GM21447 (cell line): ENCODE measurements around the gene GRAPL.
"Not testable (repeated sequence)": the region's sequence is repeated elsewhere in the genome, so short reads cannot be mapped to it uniquely, and the experiment has no call there.

Experiments
- ATAC-seq: cut with Tn5 transposase; IDR thresholded peaks from one replicate; pipeline ENCODE4 v1.9.1; 2021; ENCODE audit not compliant: unreplicated experiment

GRAPL gene

DNA sequence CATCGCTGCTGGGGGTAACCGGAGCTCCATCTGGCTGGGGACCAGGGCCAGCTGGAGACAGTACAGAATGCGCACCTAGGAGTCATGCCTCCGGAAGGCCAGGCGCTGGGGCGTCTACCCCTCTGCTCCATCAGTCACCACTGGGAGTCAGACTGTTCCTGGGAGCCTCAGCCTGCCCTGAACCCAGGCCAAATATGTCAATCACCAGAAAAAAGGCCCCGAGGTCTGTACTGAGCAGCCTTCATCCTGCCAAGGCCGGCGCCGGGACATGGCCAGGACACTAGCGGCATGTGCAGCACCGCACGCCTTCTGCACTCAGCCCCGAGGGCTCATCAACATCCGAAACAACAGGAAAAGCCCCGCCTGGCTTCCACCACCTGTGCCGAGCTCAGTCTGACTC, 8.7 kb downstream of the GRAPL start:
- ATAC-seq: not testable (repeated sequence)

GRCh38 chr17:19136605-19137004, 9.2 kb downstream of the GRAPL start:
- not testable (repeated sequence) for ATAC-seq

DNA sequence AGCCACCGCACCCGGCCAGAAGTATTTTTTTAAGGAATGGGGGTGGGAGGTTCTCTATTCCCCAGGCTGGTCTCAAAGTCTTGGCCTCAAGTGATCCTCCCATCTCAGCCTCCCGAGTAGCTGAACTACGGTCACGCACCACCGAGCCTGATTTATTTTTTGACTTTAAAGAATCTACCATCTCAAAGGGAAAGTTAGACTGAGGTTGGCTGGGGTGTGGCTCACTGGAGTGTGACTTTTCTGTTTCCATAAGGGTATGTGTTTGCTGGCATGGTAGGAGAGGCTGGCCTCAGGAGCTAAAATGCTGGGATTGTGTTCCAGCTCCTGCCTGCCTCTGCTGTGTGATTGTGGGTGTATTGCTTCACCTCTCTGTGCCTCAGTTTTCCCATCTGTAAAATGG, 10.6 kb downstream of the GRAPL start:
- not testable (repeated sequence) for ATAC-seq

GRCh38 chr17:19141366-19142155, 14.2 kb downstream of the GRAPL start:
- ATAC-seq: peak; percentile 36

- not testable (repeated sequence) for ATAC-seq
Measured at GRCh38 chr17:19142419-19142818, 15.0 kb downstream of the GRAPL start.

DNA sequence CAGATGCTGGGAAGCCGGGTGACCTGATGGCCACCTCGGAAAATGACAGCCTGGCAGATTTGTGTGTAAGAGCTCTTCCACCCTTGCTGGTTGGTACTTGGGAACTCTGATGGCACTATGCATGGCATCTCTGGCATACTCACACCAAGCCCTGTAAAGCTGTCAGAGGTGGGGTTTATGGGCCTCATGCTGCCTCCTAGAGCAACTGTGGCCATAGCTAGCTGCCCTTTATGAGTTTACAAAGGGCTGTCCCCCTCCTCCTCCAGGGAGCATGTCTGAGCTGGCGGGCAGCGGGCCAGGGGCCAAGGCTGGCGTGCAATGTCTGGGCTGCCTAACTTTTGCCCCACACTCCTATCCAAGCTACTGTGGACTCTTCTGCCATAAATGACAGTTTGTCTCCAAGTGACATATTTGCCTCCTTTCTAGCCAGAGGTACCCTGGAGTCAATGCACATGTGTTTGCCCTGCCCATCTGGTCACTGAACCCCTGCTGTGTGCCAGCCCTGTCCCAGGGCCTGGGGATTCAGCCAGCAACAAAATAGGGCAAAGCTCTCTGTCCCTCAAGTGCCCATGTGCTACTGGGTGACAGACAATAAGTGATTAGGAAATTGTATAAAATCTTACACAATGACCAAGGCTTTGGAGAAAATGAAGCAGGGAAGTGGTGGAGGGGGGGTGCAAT, 15.8 kb downstream of the GRAPL start:
- not testable (repeated sequence) for ATAC-seq

DNA sequence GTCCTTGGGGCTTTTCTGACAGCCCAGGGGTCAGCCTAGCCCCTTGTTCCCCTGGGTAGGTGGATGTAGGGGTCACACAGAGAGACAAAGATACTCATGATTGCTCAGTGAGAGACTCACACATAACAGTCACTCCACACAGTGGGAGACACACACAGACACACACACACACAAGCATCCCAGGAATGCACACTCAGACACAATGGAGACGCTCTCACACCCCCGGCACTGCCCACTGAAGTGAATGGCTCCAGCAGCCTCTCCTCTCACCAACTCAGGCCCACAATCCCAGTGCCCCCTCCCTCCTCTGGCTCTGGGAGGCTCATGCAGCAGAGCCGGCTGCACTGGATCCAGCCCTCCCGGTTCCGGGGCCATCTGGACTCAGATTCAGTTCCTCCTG, 17.0 kb downstream of the GRAPL start:
- not testable (repeated sequence) for ATAC-seq

DNA sequence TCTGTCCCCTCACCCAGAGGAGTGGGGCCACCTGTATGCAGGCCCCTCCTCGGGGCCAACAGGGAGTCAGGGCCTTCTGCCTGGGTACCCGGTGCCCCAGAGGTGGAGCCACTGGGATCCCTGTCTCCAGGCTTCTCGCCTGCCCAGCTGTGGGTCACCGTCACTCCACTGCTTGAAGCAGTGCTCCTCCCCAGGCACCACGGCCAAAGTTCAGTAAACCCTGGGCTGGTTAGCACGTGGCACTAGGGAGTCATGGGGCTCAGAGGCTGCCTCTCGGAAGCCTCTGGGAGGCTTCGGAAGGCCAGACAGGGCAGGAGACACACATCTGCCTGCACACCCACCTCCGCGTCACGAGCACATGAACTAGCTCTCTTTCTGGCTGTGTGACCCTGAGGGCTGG, 18.1 kb downstream of the GRAPL start:
- ATAC-seq: not testable (repeated sequence)

DNA sequence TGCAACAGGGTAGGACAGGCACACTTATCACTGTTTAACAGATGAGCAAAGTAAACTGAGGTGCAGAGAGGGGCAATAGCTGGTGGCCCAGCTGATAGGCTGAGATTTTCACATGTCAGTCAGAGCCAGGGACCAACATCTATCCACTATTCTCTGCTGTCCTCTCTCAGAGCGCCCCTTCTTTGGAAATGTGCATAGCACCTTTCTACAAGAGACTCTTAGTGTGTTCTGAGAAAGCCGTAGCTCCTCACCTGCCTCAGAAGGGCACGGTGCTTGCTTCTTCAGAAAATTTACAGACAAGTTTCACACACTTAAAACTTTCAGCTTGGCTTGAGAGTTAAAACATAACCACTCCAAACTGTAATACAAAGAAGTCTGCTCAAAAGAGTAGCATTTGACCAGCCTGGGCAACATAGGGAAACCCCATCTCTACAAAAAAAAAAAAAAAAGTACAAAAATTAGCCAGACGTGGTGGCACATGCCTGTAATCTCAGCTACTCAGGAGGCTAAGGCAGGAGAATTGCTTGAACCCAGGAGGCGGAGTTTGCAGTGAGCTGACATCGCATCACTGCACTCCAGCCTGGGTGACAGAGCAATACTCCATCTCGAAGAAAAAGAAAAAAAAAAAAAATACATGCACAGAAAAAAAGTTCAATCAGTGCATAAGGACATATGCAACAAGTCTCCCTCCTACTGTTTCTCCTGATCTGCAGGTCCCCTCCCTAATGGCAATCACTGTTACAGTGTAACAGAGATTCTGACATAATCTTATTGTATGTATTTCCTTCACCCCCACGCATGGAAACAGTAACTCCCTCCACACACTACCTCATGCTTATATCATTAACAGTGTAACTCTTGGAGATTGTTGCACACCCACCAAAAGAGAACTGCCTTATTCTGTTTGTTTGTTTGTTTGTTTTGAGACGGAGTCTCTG, 23.6 kb downstream of the GRAPL start:
- not testable (repeated sequence) for ATAC-seq

DNA sequence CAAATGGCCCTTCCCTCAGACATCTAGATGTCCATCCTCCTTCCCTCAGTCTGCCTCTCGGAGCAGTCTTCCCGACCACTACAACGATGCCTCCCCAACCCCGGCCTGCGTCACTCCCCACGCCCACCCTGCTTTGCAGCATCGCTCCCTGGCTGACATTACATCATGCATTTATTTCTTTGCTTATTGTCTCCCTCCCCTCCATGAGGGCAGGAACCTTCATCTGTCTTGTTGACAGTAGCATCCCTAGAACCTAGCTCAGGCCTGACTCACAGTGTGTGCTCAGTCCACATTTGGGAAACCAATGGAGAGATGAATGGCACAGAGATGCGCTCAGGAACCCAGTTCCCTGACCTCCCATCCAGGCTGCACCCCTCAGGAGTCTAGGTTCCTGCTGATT, 30.2 kb downstream of the GRAPL start:
- not testable (repeated sequence) for ATAC-seq

DNA sequence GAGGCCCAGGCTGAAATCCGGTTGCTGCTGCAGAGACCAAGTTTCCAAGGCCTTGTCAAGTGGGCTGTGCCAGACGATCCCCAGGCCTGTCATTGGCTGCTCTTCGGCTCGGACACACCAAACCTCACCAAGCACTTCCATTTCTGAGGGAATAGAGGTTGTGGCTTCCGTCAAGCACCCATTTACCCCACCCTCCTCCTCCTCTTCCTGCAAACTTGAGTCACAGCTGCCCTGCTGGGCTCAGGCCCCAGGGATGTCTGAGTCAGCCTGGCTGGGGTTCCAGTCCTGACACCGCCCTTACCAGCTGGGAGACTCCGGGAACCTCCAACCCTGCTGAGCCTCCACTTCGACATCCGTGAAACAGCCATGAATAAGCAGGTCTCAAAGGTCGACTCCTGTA, 31.1 kb downstream of the GRAPL start:
- ATAC-seq: not testable (repeated sequence)

GRCh38 chr17:19158938-19159337, 31.5 kb downstream of the GRAPL start:
- not testable (repeated sequence) for ATAC-seq

GRCh38 chr17:19161308-19162107, 34.1 kb downstream of the GRAPL start:
- not testable (repeated sequence) for ATAC-seq

DNA sequence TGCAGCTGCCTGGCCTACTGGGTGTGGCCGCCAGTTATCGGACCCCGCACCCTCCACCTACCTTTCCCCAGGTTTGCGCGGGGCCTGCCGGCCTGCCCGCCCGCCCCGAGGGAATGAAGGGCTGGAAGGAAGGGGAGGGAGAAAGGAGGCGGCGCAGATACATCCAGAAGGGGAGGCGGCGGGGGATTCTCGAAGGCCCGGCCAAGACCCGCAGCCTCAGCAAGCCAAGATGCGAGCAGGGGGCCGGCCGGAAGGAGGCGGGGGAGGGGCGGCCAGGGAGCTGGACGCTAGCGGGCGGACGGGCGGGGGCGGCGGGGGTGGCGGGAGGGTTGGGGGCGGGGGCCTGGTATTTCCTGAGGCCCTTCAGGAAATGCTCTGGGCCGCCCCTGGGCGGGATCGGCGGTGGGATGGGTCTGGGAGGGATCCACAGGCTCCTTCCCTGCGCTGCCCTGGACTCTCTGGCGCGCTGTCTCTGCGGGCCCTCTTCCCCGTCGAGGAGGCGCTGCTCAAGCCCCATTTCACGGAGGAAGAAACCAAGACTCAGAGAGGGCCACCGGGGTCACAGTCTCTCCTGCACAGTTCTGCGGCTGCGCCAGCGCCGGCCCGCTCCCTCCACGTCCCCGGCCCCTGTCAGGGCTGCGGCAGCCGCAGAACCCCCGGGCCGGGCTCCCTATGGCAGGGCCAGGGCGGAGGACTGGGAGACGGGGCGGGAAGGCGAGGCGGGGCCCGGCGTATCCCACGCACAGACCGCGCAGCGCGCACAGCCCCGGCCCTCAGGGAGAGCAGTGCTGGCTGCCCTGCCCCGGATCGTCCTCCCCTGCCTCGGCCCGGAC, 35.2 kb downstream of the GRAPL start:
- not testable (repeated sequence) for ATAC-seq

GRCh38 chr17:19174422-19174821, 47.0 kb downstream of the GRAPL start:
- ATAC-seq: not testable (repeated sequence)

GRCh38 chr17:19175410-19175809, 48.0 kb downstream of the GRAPL start:
- ATAC-seq: not testable (repeated sequence)

DNA sequence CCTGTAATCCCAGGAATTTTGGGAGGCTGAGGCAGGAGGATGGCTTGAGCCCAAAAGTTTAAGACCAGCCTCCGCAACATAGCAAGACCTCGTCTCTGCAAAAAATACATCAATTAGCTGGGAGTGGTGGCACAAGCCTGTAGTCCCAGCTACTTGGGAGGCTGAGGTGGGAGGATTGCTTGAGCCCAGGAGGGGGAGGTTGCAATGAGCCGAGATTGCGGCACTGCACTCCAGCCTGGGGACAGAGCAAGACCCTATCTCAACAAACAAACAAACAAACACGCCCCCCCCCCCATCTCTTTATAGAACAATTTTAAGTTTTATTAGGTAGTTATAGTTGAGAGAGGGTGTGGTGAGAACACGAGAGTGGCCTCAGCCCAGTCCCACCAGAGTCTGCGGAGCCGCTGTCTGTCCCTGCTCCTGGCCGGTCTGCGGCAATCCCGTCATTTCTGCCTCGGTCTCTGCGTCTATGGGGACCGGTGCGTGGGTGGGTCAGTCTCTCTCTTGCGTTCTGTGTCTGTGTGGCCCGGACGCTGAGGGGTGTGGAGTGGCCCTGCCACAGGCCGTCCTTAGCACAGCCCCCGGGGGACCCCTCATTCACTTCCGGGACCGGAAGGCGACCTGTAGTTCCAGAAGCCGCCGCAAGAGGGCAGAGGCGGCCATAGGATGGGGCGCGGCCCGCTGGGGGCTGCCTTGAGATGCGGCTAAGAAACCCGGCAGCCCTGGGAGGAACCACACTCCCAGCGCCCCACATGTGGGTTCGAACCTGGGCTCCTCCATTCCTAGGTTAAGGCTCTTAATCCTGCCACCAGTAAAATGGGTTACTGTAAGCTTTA, 53.9 kb downstream of the GRAPL start:
- peak; percentile 89 for ATAC-seq
